GM12875 (cell line): ENCODE results near the gene PIGT.
"Not testable (repeated sequence)": the region's sequence is repeated elsewhere in the genome, so short reads cannot be mapped to it uniquely, and the experiment has no call there.

ENCODE experiments used
- H3K4me3 ChIP-seq: one replicate; pipeline ENCODE4 v1.5.1; 2011; ENCODE audit warnings: low read depth, low read length, control low read depth
- CTCF ChIP-seq: IDR thresholded peaks from 2 replicates; pipeline ENCODE4 v1.5.1; 2011; ENCODE audit warnings: low read depth, mild to moderate bottlenecking, control low read depth, inconsistent platforms, low read length, moderate library complexity, borderline replicate concordance; ENCODE audit not compliant: insufficient read depth

Gene PIGT

GRCh38 chr20:45469336-45470261 lies 53.7 kb downstream of the PIGT start, which contains the start of gene WFDC2:
TSS of gene WFDC2 (plus strand) at chr20:45469753. CDS start at chr20:45469782, 29 bp downstream.
- no peak for TF ChIP-seq CTCF
- H3K4me3 ChIP-seq, result no peak within 1 kb of the TSS

GRCh38 chr20:45470262-45470931 lies 54.5 kb downstream of the PIGT start:
- no peak for TF ChIP-seq CTCF

GRCh38 chr20:45470937-45471336 lies 55.0 kb downstream of the PIGT start:
- no peak overlapping the region for H3K4me3 ChIP-seq
- TF ChIP-seq CTCF, result no peak

More at GRCh38 chr20:45470262-45470931, 54.5 kb downstream of the PIGT start:
- H3K4me3 ChIP-seq, result no peak overlapping the region

GRCh38 chr20:45472286-45472685 lies 56.3 kb downstream of the PIGT start:
- H3K4me3 ChIP-seq, result not testable (repeated sequence)
